K562 (cell line): ENCODE data around the gene STX1A. TPM values are rescaled to one million over a fixed set of nuclear protein-coding genes. Genes with fewer than 3 reads are reported as not detected.

Experiments
- E2F3 ChIP-seq: fragments of 250-450 bp; sonication (Bioruptor Pico); IDR thresholded peaks from 2 replicates; pipeline ENCODE4 v1.4.0; 2020; ENCODE audit warnings: mild to moderate bottlenecking
- FOXA3 ChIP-seq, 2 experiments: fragments of 450-650 bp in 1 of 2; sonication (generic) in 1 of 2; formaldehyde crosslinking; IDR thresholded peaks in 1 of 2; conservative IDR thresholded peaks in 1 of 2; 2 replicates each; pipeline versions ENCODE4 v1.4.0 to v1.8.0; 2020 to 2022; ENCODE audit warnings: mild to moderate bottlenecking in 2 of 2, missing genetic modification reagents in 1 of 2
- HDAC1 ChIP-seq, 2 experiments: fragments of 450-650 bp; IDR thresholded peaks; 2 replicates each; pipeline ENCODE4 v1.6.1; 2016 to 2017; ENCODE audit warnings: inconsistent platforms in 1 of 2, mild to moderate bottlenecking in 1 of 2, moderate library complexity in 1 of 2
- HDAC3 ChIP-seq: fragments of 450-650 bp; IDR thresholded peaks from 2 replicates; pipeline ENCODE4 v1.6.1; 2018; ENCODE audit warnings: borderline replicate concordance, mild to moderate bottlenecking, moderate library complexity; ENCODE audit not compliant: partially characterized antibody
- HMGN3 ChIP-seq: IDR thresholded peaks from 2 replicates; pipeline ENCODE4 v1.6.1; 2011; ENCODE audit warnings: borderline replicate concordance, low read depth, mild to moderate bottlenecking, mixed read lengths, low read length; ENCODE audit not compliant: insufficient read length; ENCODE audit errors: extremely low read depth
- KLF1 ChIP-seq: fragments of 450-650 bp; IDR thresholded peaks from 2 replicates; pipeline ENCODE4 v1.6.1; 2016; ENCODE audit warnings: missing genetic modification characterization, missing compliant biosample characterization
- LARP7 ChIP-seq: fragments of 450-650 bp; IDR thresholded peaks from 2 replicates; pipeline ENCODE4 v1.6.1; 2016
- LEF1 ChIP-seq: fragments of 450-650 bp; IDR thresholded peaks from 2 replicates; pipeline ENCODE4 v1.6.1; 2016; ENCODE audit warnings: mild to moderate bottlenecking
- MTF1 ChIP-seq: fragments of 250-450 bp; sonication (Bioruptor Pico); IDR thresholded peaks from 2 replicates; pipeline ENCODE4 v1.9.0; 2021; ENCODE audit warnings: moderate library complexity, mild to moderate bottlenecking, inconsistent platforms, borderline replicate concordance
- SMAD3 ChIP-seq: fragments of 450-650 bp; formaldehyde crosslinking; conservative IDR thresholded peaks from 2 replicates; pipeline ENCODE4 v1.4.0; 2020; ENCODE audit warnings: mild to moderate bottlenecking
- SMARCA4 ChIP-seq: fragments of 450-650 bp; IDR thresholded peaks from 2 replicates; pipeline ENCODE4 v1.6.1; 2016
- SNIP1 ChIP-seq: fragments of 450-650 bp; IDR thresholded peaks from 2 replicates; pipeline ENCODE4 v1.7.1; 2017; ENCODE audit warnings: low read depth, mild to moderate bottlenecking
- SP2 ChIP-seq: IDR thresholded peaks from 2 replicates; pipeline ENCODE4 v1.6.1; 2011; ENCODE audit warnings: mild to moderate bottlenecking, low read depth, low read length, moderate library complexity; ENCODE audit not compliant: poor library complexity, severe bottlenecking; ENCODE audit errors: extremely low read depth
- TBL1XR1 ChIP-seq, 2 experiments: IDR thresholded peaks; 2 replicates each; pipeline ENCODE4 v1.6.1; 2012; ENCODE audit warnings: improper control_type of control experiment in 2 of 2, low read length in 2 of 2, mild to moderate bottlenecking in 1 of 2
- THRB ChIP-seq: fragments of 450-650 bp; formaldehyde crosslinking; conservative IDR thresholded peaks from 2 replicates; pipeline ENCODE4 v1.4.0; 2022; ENCODE audit warnings: mild to moderate bottlenecking, missing genetic modification characterization
- USF2 ChIP-seq: sonication (generic); formaldehyde crosslinking; IDR thresholded peaks from 2 replicates; pipeline ENCODE4 v1.5.0; 2020; ENCODE audit warnings: missing genetic modification reagents
- ZBTB43 ChIP-seq: sonication (generic); formaldehyde crosslinking; IDR thresholded peaks from 2 replicates; pipeline ENCODE4 v1.8.0; 2023; ENCODE audit warnings: mild to moderate bottlenecking, missing genetic modification reagents
- ZBTB49 ChIP-seq: sonication (generic); formaldehyde crosslinking; IDR thresholded peaks from 2 replicates; pipeline ENCODE4 v1.8.0; 2022; ENCODE audit warnings: missing genetic modification reagents, mild to moderate bottlenecking, borderline replicate concordance
- ZFX ChIP-seq: sonication (generic); formaldehyde crosslinking; IDR thresholded peaks from 2 replicates; pipeline ENCODE4 v1.8.0; 2022; ENCODE audit warnings: mild to moderate bottlenecking, missing genetic modification reagents, moderate library complexity
- ZKSCAN1 ChIP-seq: fragments of 150-350 bp; IDR thresholded peaks from 2 replicates; pipeline ENCODE4 v1.6.1; 2016; ENCODE audit warnings: low read depth, low read length
- ZNF175 ChIP-seq: fragments of 200-800 bp; sonication (Bioruptor generic); IDR thresholded peaks from 2 replicates; pipeline ENCODE4 v1.6.1; 2016; ENCODE audit warnings: low read depth, mild to moderate bottlenecking, missing genetic modification characterization, missing compliant biosample characterization
- ZNF311 ChIP-seq: fragments of 250-450 bp; sonication (Bioruptor Pico); IDR thresholded peaks from 2 replicates; pipeline ENCODE4 v1.4.0; 2020; ENCODE audit warnings: mild to moderate bottlenecking, moderate library complexity
- ZNF644 ChIP-seq: fragments of 200-800 bp; sonication (Bioruptor generic); IDR thresholded peaks from 2 replicates; pipeline ENCODE4 v1.6.1; 2016; ENCODE audit warnings: low read depth, missing genetic modification characterization, missing compliant biosample characterization
- ZNF695 ChIP-seq: fragments of 450-650 bp; formaldehyde crosslinking; IDR thresholded peaks from 2 replicates; pipeline ENCODE4 v1.4.0; 2020; ENCODE audit warnings: mild to moderate bottlenecking, moderate library complexity
- ZSCAN32 ChIP-seq: fragments of 450-650 bp; formaldehyde crosslinking; IDR thresholded peaks from 2 replicates; pipeline ENCODE4 v1.4.0; 2020; ENCODE audit warnings: mild to moderate bottlenecking, moderate library complexity
- polyA plus RNA-seq, 8 experiments: library from polyadenylated mRNA; depleted of rRNA in 4 of 8; stranded (reverse) in 5 of 8; unstranded in 3 of 8; fragments of >200 nt; fragmentation: Nextera tagmentation in 2 of 8; fragmentation: Illumina TruSeq in 1 of 8; extraction: Ambion mirVana in 2 of 8; extraction: Trizol in 1 of 8; gene quantifications; 2 replicates each; pipeline versions ENCODE4 v1.2.1 to v1.2.3, GENCODE V29; 2011 to 2014; ENCODE audit warnings: inconsistent platforms in 1 of 8, missing spikeins in 1 of 8
- total RNA-seq, 7 experiments: library from RNA; depleted of rRNA in 6 of 7; stranded (reverse); fragments of >200 nt in 6 of 7; fragmentation: Illumina TruSeq in 2 of 7; extraction: Trizol in 2 of 7; gene quantifications; 2 replicates each; pipeline versions ENCODE4 v1.2.1 to v1.2.3, GENCODE V29; 2011 to 2021; ENCODE audit warnings: low replicate concordance in 1 of 7

The STX1A gene
- total and polyA plus RNA-seq, 9 of the 15 experiments (the other 6 are each of a cell fraction or from before 2014, with no cell fraction given) = 0.04 to 15.1 (median 6.3) TPM

- TF ChIP-seq E2F3 (CRISPR knock-in tag) = no peak
- no peak for TF ChIP-seq KLF1
- TF ChIP-seq ZNF175 = no peak
- TF ChIP-seq HDAC1 (IDR thresholded peaks at IDR 0.05) = peak in 1 of 2 experiments; percentile 67; a peak in 2 of 4 replicates
- TF ChIP-seq SNIP1 = 0 out of 2 replicates have a peak, but pooled peaks have one; percentile 25
- TF ChIP-seq SMAD3 = no peak
- no peak for TF ChIP-seq HMGN3
- 0 out of 2 replicates have a peak, but pooled peaks have one; percentile 10 for TF ChIP-seq SMARCA4
- no peak for TF ChIP-seq ZFX (CRISPR knock-in tag)
- peak; percentile 90 for TF ChIP-seq LARP7
- no peak for TF ChIP-seq ZNF695 (CRISPR knock-in tag)
- no peak for TF ChIP-seq ZKSCAN1
- TF ChIP-seq HDAC3 = no peak
- peak; percentile 28; the same call in 1 of the 2 replicates for TF ChIP-seq THRB
- TF ChIP-seq LEF1 = no peak
- no peak for TF ChIP-seq ZNF311 (CRISPR knock-in tag)
- TF ChIP-seq USF2 (CRISPR knock-in tag) = no peak
- no peak for TF ChIP-seq FOXA3 (CRISPR knock-in tag; conservative IDR thresholded peaks at IDR 0.05 in 1 of 2, IDR thresholded peaks at IDR 0.05 in 1 of 2)
- no peak for TF ChIP-seq ZBTB43 (CRISPR knock-in tag)
- TF ChIP-seq SP2 = no peak
- TF ChIP-seq TBL1XR1 (IDR thresholded peaks at IDR 0.05; ENCODE audit: low read length in 2 of 2) = no peak
- no peak for TF ChIP-seq ZNF644 (tag)
- no peak for TF ChIP-seq ZSCAN32 (CRISPR knock-in tag)
- no peak for TF ChIP-seq ZBTB49 (CRISPR knock-in tag)
- no peak for TF ChIP-seq MTF1 (CRISPR knock-in tag)
These were observed 6.6 kb upstream of the STX1A start (continued) for GRCh38 chr7:73726083-73726466.
